SU-DHL-6 (cell line): ENCODE data around the gene FBN2.

ENCODE experiments used
- CTCF ChIP-seq: fragments of 200-600 bp; sonication (generic); IDR thresholded peaks from one replicate; pipeline ENCODE4 v1.5.1; 2017; ENCODE audit warnings: antibody characterized with exemption, mild to moderate bottlenecking, low read length, moderate library complexity; ENCODE audit not compliant: insufficient read depth, poor library complexity, severe bottlenecking
- EZH2phosphoT487 ChIP-seq: fragments of 200-600 bp; sonication (generic), shearing (Covaris generic); conservative IDR thresholded peaks from 2 replicates; pipeline ENCODE4 v1.6.1; 2018; ENCODE audit warnings: mild to moderate bottlenecking, antibody characterized with exemption, low read length, moderate library complexity, mixed read lengths

- TF ChIP-seq CTCF (no peak), EZH2phosphoT487 (no peak)
Measured at GRCh38 chr5:128284236-128284635, 253.8 kb downstream of the FBN2 start.
